Stimulated activated CD4-positive, alpha-beta T cell treated with anti-CD3 and anti-CD28 coated beads, TNF-alpha, amount 100 ng/mL, for 4 hours (primary cell): ENCODE data around the gene OR2K2.
"Not testable (repeated sequence)": the region's sequence is repeated elsewhere in the genome, so short reads cannot be mapped to it uniquely, and the experiment has no call there.

Experiments
- DNase-seq, 3 experiments: peaks; one replicate each; pipeline ENCODE4 v3.0.0-alpha.2; 2020; ENCODE audit warnings: low read depth in 3 of 3

Gene OR2K2

DNA sequence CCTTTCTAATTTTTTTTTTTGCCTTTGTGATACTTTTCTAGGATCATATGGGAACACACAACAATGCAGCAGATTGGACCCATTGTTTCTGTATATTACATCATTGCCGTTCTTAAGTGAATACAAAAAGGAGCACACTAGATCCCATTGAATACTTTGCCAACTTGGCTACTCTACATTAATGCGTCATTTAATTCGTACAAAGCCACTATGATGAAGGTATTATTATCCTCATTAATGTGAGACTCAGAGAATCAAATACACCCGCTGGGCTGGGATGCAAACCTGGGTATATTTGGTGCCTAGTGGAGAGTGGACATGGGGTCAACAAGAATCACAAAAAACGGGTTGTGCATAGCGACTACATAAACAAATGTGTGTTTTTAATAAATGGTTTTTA is 31.9 kb downstream of the OR2K2 start:
- no peak for DNase-seq

- DNase-seq, result no peak
Observed at GRCh38 chr9:111297066-111297824, 32.8 kb downstream of the OR2K2 start.

DNA sequence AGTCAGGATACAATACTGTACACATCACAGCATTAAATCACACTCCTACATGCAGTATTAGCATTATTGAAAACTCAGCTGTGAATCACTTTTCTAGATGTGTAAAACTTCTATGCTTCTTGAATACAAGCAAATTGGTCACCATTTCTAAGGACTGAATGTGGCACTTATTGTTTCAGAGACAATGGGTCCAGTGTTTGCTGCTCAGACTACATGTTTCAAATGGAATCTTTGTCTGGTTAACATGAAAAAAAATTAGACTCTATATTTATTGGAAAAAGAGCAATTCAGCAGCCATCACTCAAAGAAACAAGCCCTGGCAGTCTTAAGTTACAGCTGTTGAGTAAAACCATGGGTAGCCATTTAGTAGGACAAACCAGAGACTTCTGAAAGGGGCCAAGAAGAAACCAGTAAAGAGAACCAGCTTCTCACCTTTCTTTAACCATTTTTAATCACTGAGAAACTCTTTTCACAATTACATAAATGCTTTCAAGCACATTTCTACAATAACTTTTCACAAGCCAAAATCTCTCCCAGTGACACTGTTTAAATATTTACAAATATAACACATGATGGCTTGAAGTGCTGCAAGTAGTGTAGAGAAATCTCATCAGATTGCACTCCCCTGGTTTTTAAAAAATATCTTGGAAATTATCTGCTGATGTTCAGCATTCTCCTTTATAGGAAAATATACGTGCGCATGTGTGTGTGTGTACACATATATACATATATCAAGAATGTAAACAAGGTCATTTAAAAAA is 35.2 kb downstream of the OR2K2 start:
- no peak for DNase-seq

GRCh38 chr9:111287127-111287526 is 42.9 kb downstream of the OR2K2 start:
- no peak for DNase-seq

DNA sequence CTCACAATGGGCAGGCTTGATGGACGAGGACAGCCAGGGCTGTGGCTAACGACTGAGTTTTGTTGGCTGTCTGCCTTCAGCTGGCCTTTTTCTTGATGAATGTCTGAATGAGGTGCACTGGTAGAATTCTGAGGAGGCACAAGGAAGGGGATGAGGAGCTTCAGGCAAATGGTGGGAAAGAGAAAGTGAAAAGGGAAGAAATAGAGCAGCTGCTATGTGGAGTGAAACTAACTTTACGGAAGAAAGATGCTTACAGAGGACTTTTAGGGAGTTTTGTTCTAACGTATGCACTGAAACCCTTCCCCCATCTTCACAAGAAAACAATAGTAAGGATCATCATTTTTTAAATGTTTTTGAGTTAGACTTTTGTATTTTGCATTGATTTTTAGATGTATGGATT is 45.3 kb downstream of the OR2K2 start:
- DNase-seq, result no peak

- DNase-seq, result no peak
Observed at GRCh38 chr9:111282845-111283244, 47.2 kb downstream of the OR2K2 start.

- DNase-seq, result not testable (repeated sequence)
Observed at GRCh38 chr9:111280795-111281194, 49.2 kb downstream of the OR2K2 start.
